ENCODE measurements around the gene SNPH. TPM values are rescaled to one million over a fixed set of nuclear protein-coding genes. Genes with fewer than 3 reads are reported as not detected.

SNPH gene
- total RNA-seq, 6 experiments from 2014 or later, result 12.0 to 15.3 (median 13.3) TPM

GRCh38 chr20:1293641-1294379, 27.7 kb downstream of the SNPH start:
- peaks cover 2% of the 10 kb centered on the region for H3K27me3 Mint-ChIP-seq (ENCODE audit: insufficient read depth)
- no peaks in the 10 kb centered on the region; the same call in 1 of the 2 replicates for H3K36me3 Mint-ChIP-seq (ENCODE audit: low read depth)
- no peak for DNase-seq
- TF ChIP-seq, protein P1, sequence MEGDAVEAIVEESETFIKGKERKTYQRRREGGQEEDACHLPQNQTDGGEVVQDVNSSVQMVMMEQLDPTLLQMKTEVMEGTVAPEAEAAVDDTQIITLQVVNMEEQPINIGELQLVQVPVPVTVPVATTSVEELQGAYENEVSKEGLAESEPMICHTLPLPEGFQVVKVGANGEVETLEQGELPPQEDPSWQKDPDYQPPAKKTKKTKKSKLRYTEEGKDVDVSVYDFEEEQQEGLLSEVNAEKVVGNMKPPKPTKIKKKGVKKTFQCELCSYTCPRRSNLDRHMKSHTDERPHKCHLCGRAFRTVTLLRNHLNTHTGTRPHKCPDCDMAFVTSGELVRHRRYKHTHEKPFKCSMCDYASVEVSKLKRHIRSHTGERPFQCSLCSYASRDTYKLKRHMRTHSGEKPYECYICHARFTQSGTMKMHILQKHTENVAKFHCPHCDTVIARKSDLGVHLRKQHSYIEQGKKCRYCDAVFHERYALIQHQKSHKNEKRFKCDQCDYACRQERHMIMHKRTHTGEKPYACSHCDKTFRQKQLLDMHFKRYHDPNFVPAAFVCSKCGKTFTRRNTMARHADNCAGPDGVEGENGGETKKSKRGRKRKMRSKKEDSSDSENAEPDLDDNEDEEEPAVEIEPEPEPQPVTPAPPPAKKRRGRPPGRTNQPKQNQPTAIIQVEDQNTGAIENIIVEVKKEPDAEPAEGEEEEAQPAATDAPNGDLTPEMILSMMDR (IDR thresholded peaks at IDR 0.05), result no peak
- no peak overlapping the region for H3K27ac Mint-ChIP-seq
- H3K4me1 Mint-ChIP-seq (ENCODE audit: low read depth), result peaks cover 14% of the 10 kb centered on the region
- H3K9me3 Mint-ChIP-seq, result no peaks in the 10 kb centered on the region
- H3K4me3 Mint-ChIP-seq, result no peak overlapping the region

DNA sequence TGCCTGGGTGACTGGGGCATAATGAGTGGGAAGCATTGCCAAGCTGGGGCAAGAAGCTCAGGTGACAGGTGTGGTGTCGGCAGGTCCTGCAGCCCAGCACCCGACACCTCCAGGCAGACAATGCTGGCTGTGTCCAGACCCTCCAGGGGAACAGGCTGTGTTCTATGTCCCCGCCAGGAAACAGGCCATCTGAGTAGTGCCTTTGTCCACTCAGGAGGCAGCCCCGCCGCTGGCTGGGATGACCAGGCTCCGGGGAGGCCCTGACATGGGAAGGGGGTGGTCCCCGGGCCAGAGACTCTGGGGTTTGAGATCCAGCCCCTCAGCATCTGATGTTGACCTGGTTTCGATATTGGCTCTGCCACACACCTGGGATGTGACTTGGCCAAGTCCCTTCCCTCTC, 28.4 kb downstream of the SNPH start:
- no peaks in the 10 kb centered on the region for H3K9me3 Mint-ChIP-seq
- no peak for DNase-seq
- H3K4me3 Mint-ChIP-seq, result no peak overlapping the region
- H3K27me3 Mint-ChIP-seq (ENCODE audit: insufficient read depth), result peaks cover 2% of the 10 kb centered on the region
- no peaks in the 10 kb centered on the region; the same call in 1 of the 2 replicates for H3K36me3 Mint-ChIP-seq (ENCODE audit: low read depth)
- TF ChIP-seq, protein P1 (IDR thresholded peaks at IDR 0.05), result no peak
- peaks cover 14% of the 10 kb centered on the region for H3K4me1 Mint-ChIP-seq (ENCODE audit: low read depth)
- H3K27ac Mint-ChIP-seq, result no peak overlapping the region

GRCh38 chr20:1295276-1295930, 29.3 kb downstream of the SNPH start:
- no peak for DNase-seq
- Mint-ChIP-seq H3K27ac (no peak overlapping the region), H3K9me3 (no peaks in the 10 kb centered on the region), H3K27me3 (ENCODE audit: insufficient read depth) (peaks cover 2% of the 10 kb centered on the region), H3K4me3 (no peak overlapping the region), H3K36me3 (ENCODE audit: low read depth) (no peaks in the 10 kb centered on the region; the same call in 1 of the 2 replicates), H3K4me1 (ENCODE audit: low read depth) (peaks cover 15% of the 10 kb centered on the region)
- TF ChIP-seq, protein P1 (IDR thresholded peaks at IDR 0.05), result no peak

- TF ChIP-seq, protein P1 (IDR thresholded peaks at IDR 0.05), result no peak
- Mint-ChIP-seq H3K4me1 (ENCODE audit: low read depth) (peaks cover 20% of the 10 kb centered on the region), H3K9me3 (no peaks in the 10 kb centered on the region), H3K27me3 (ENCODE audit: insufficient read depth) (peaks cover 2% of the 10 kb centered on the region), H3K36me3 (ENCODE audit: low read depth) (no peaks in the 10 kb centered on the region; the same call in 1 of the 2 replicates), H3K27ac (no peak overlapping the region), H3K4me3 (no peak overlapping the region)
- no peak for DNase-seq
These were observed 30.1 kb downstream of the SNPH start for GRCh38 chr20:1296117-1296610.

DNA sequence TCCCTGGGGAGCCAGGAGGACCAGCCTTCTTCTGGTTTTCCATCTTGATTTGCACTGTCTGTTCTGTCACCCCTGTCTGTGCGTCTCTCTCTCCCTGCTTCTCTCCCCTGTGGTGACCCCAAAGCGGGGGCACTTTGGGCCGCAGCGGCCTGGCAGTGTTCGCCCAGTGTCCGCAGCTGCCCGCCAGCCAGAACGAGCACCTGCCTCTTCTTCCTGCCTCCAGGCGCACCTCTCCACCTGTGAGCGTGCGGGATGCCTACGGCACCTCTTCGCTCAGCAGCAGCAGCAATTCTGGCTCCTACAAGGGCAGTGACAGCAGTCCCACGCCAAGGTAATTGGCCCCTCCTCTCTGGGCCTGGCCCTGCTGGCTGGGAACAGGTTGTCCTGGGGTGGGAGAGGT, 30.8 kb downstream of the SNPH start:
- Mint-ChIP-seq H3K27me3 (ENCODE audit: insufficient read depth) (no peaks in the 10 kb centered on the region; the same call in none of the 2 replicates), H3K27ac (no peak overlapping the region), H3K36me3 (ENCODE audit: low read depth) (no peaks in the 10 kb centered on the region; the same call in 1 of the 2 replicates), H3K9me3 (no peaks in the 10 kb centered on the region), H3K4me1 (ENCODE audit: low read depth) (peaks cover 16% of the 10 kb centered on the region), H3K4me3 (no peak overlapping the region)
- DNase-seq, result no peak
- TF ChIP-seq, protein P1 (IDR thresholded peaks at IDR 0.05), result no peak

All from HFFc6 (cell line).